Measurements from ENCODE around the gene PRPF40A. TPM values are rescaled to one million over a fixed set of nuclear protein-coding genes. Genes with fewer than 3 reads are reported as not detected.
"Not testable (repeated sequence)": the region's sequence is repeated elsewhere in the genome, so short reads cannot be mapped to it uniquely, and the experiment has no call there.

PRPF40A gene
- 73.6 TPM for total RNA-seq

- ATAC-seq, result peak; percentile 93
Observed at GRCh38 chr2:152717228-152718075, at the start of gene PRPF40A. PRPF40A (minus strand) TSS chr2:152717461; CDS start chr2:152717439, 22 bp downstream.

- ATAC-seq, result no peak
Observed at GRCh38 chr2:152766928-152767327, 49.7 kb upstream of the PRPF40A start.

- no peak for ATAC-seq
Observed at GRCh38 chr2:152763651-152764050, 46.4 kb upstream of the PRPF40A start.

- not testable (repeated sequence) for ATAC-seq
Observed at GRCh38 chr2:152763208-152763607, 45.9 kb upstream of the PRPF40A start.

- ATAC-seq, result no peak
Observed at GRCh38 chr2:152762202-152762601, 44.9 kb upstream of the PRPF40A start.

- no peak for ATAC-seq
Observed at GRCh38 chr2:152761214-152761613, 44.0 kb upstream of the PRPF40A start.

GRCh38 chr2:152759290-152760072 lies 42.2 kb upstream of the PRPF40A start:
- ATAC-seq, result no peak

- ATAC-seq, result no peak
Observed at GRCh38 chr2:152755029-152755428, 37.8 kb upstream of the PRPF40A start.

GRCh38 chr2:152747751-152748150 lies 30.5 kb upstream of the PRPF40A start:
- not testable (repeated sequence) for ATAC-seq

GRCh38 chr2:152743002-152743401 lies 25.7 kb upstream of the PRPF40A start:
- ATAC-seq, result peak; percentile 47

GRCh38 chr2:152740743-152741328 lies 23.6 kb upstream of the PRPF40A start:
- ATAC-seq, result peak; percentile 71

- not testable (repeated sequence) for ATAC-seq
Observed at GRCh38 chr2:152739705-152740104, 22.4 kb upstream of the PRPF40A start.

- no peak for ATAC-seq
Observed at GRCh38 chr2:152738438-152738837, 21.2 kb upstream of the PRPF40A start.

GRCh38 chr2:152737509-152737908 lies 20.2 kb upstream of the PRPF40A start:
- ATAC-seq, result not testable (repeated sequence)

- ATAC-seq, result peak; percentile 72
Observed at GRCh38 chr2:152730591-152731333, 13.5 kb upstream of the PRPF40A start.

GRCh38 chr2:152729844-152730243 lies 12.6 kb upstream of the PRPF40A start:
- ATAC-seq, result no peak

GRCh38 chr2:152723918-152724317 lies 6.7 kb upstream of the PRPF40A start:
- ATAC-seq, result no peak

- not testable (repeated sequence) for ATAC-seq
Observed at GRCh38 chr2:152722639-152723038, 5.4 kb upstream of the PRPF40A start.

GRCh38 chr2:152720794-152721193 lies 3.5 kb upstream of the PRPF40A start:
- no peak for ATAC-seq

- peak; percentile 59 for ATAC-seq
Observed at GRCh38 chr2:152718909-152719645, 1.8 kb upstream of the PRPF40A start.

- peak; percentile 85 for ATAC-seq
Observed at GRCh38 chr2:152718076-152718908, 1.0 kb upstream of the PRPF40A start, which contains the start of gene ARL6IP6. ARL6IP6 (plus strand) TSS chr2:152718620; CDS start chr2:152718625, 5 bp downstream.
